Stimulated activated CD8-positive, alpha-beta memory T cell treated with anti-CD3 and anti-CD28 coated beads, Interleukin-7, amount 100 ng/mL, for 1 hour (primary cell): ENCODE results near the gene DISC1.

Experiments used
- DNase-seq, 2 donors: peaks; one replicate each; pipeline ENCODE4 v3.0.0-alpha.2; 2020; ENCODE audit warnings: low read depth in 2 of 2

The DISC1 gene

GRCh38 chr1:232038706-232039677, 412.4 kb downstream of the DISC1 start:
- no peak for DNase-seq

GRCh38 chr1:232040260-232040659, 413.7 kb downstream of the DISC1 start:
- DNase-seq = no peak

GRCh38 chr1:232044728-232045127, 418.1 kb downstream of the DISC1 start:
- no peak for DNase-seq

GRCh38 chr1:232045139-232045994, 418.8 kb downstream of the DISC1 start:
- DNase-seq = no peak

GRCh38 chr1:232046451-232047306, 420.1 kb downstream of the DISC1 start:
- DNase-seq = no peak

- no peak for DNase-seq
Measured at GRCh38 chr1:232047473-232047872, 420.9 kb downstream of the DISC1 start.

GRCh38 chr1:232048481-232048880, 421.9 kb downstream of the DISC1 start:
- DNase-seq = no peak

GRCh38 chr1:232049335-232049734, 422.7 kb downstream of the DISC1 start:
- no peak for DNase-seq

- no peak for DNase-seq
Measured at GRCh38 chr1:232057217-232057895, 430.8 kb downstream of the DISC1 start.

GRCh38 chr1:232057896-232058274, 431.3 kb downstream of the DISC1 start:
- DNase-seq = no peak

GRCh38 chr1:232059726-232060374, 433.3 kb downstream of the DISC1 start:
- no peak for DNase-seq

- no peak for DNase-seq
Measured at GRCh38 chr1:232062967-232063366, 436.4 kb downstream of the DISC1 start.

- DNase-seq = no peak
Measured at GRCh38 chr1:232066521-232066920, 439.9 kb downstream of the DISC1 start.

GRCh38 chr1:232074265-232074664, 447.7 kb downstream of the DISC1 start:
- no peak for DNase-seq

- DNase-seq = no peak
Measured at GRCh38 chr1:232077809-232078208, 451.2 kb downstream of the DISC1 start.

- DNase-seq = no peak
Measured at GRCh38 chr1:232084584-232085223, 458.1 kb downstream of the DISC1 start.

- DNase-seq = no peak
Measured at GRCh38 chr1:232090816-232091215, 464.2 kb downstream of the DISC1 start.
